ENCODE data around the gene AP1M2.
"Not testable (repeated sequence)": the region's sequence is repeated elsewhere in the genome, so short reads cannot be mapped to it uniquely, and the experiment has no call there.

Gene AP1M2

DNA sequence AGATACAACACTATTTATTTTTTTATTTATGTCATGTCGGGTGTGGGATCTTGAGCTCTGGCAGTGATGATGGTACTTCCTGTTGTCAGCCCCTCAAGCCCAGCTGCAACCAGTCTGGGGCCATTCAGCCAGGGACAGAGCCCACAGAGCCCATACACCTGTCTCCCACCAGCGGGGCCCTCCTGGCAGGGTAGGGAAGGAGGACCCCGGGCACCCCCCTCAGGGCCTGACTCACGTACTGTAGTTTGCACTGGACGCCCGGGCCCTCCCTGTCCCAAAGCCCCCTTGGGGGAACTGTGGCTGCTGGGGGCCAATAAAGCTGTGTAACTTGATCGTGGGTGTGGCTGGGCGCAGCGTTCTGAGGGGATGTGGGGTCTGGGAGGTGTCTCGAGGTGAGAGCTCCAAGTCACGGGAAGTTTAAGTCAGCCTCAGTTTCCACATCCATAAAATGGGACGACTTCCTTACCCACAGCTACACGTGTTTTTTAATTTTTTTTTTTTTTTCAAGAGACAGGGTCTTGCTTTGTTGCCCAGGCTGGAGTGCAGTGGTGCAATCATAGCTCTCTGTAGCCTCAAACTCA lies 33.9 kb downstream of the AP1M2 start:
- peak overlapping the region in 1 of 2 donors; percentile 6 for H3K9ac ChIP-seq (ENCODE audit: low read depth in 1 of 2, low read length in 2 of 2)
- no peaks in the 10 kb centered on the region for H3K9me3 ChIP-seq (ENCODE audit: control insufficient read depth in 2 of 2, low read length in 2 of 2)
- no peaks in the 10 kb centered on the region for H3K27me3 ChIP-seq (ENCODE audit: control insufficient read depth in 2 of 2, insufficient read depth in 2 of 2, low read length in 2 of 2)
- H3K4me3 ChIP-seq (ENCODE audit: low read length in 2 of 2): no peak overlapping the region
- H3K4me1 ChIP-seq (ENCODE audit: control insufficient read depth in 2 of 2, insufficient read depth in 2 of 2, low read length in 2 of 2): peaks cover 16 to 29% of the 10 kb centered on the region in 2 donors
- peak overlapping the region; percentile 61 to 71 for H3K27ac ChIP-seq (ENCODE audit: low read depth in 2 of 2, low read length in 2 of 2)
- H3K36me3 ChIP-seq (ENCODE audit: control insufficient read depth in 2 of 2, insufficient read depth in 2 of 2, low read length in 2 of 2): peaks cover 52 to 59% of the 10 kb centered on the region in 2 donors

GRCh38 chr19:10552510-10553053 lies 34.5 kb downstream of the AP1M2 start:
- no peaks in the 10 kb centered on the region for H3K27me3 ChIP-seq (ENCODE audit: control insufficient read depth in 2 of 2, insufficient read depth in 2 of 2, low read length in 2 of 2)
- H3K27ac ChIP-seq (ENCODE audit: low read depth in 2 of 2, low read length in 2 of 2): peak overlapping the region in 1 of 2 donors; percentile 71
- H3K36me3 ChIP-seq (ENCODE audit: control insufficient read depth in 2 of 2, insufficient read depth in 2 of 2, low read length in 2 of 2): peaks cover 49 to 55% of the 10 kb centered on the region in 2 donors
- H3K4me3 ChIP-seq (ENCODE audit: low read length in 2 of 2): no peak overlapping the region
- peaks cover 16 to 29% of the 10 kb centered on the region in 2 donors for H3K4me1 ChIP-seq (ENCODE audit: control insufficient read depth in 2 of 2, insufficient read depth in 2 of 2, low read length in 2 of 2)
- H3K9ac ChIP-seq (ENCODE audit: low read depth in 1 of 2, low read length in 2 of 2): no peak overlapping the region
- H3K9me3 ChIP-seq (ENCODE audit: control insufficient read depth in 2 of 2, low read length in 2 of 2): no peaks in the 10 kb centered on the region

DNA sequence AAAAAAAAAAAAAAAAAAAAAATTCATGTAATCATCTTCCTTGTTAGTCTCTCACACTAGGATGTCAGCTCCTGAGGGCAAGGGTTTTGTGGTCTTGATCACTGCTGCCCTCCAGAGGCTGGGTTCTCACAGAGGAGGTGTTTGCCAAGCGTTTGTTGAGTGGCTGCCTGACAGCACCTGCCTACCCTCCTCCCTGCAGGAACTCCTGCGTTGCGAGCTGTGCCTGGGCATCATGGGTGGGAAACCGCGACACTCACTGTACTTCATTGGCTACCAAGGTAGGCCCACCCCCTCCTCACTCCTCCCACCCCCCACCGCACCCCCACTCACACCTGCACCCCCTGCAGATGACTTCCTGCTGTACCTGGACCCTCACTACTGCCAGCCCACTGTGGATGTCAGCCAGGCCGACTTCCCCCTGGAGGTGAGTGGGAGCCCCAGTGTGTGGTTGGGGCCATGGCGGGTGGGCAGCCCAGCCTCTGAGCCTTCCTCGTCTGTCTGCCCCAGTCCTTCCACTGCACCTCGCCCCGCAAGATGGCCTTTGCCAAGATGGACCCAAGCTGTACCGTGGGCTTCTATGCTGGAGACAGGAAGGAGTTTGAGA lies 35.3 kb downstream of the AP1M2 start:
- H3K27me3 ChIP-seq (ENCODE audit: control insufficient read depth in 2 of 2, insufficient read depth in 2 of 2, low read length in 2 of 2): no peaks in the 10 kb centered on the region
- H3K4me3 ChIP-seq (ENCODE audit: low read length in 2 of 2): no peak overlapping the region
- peaks cover 16 to 29% of the 10 kb centered on the region in 2 donors for H3K4me1 ChIP-seq (ENCODE audit: control insufficient read depth in 2 of 2, insufficient read depth in 2 of 2, low read length in 2 of 2)
- peaks cover 48 to 56% of the 10 kb centered on the region in 2 donors for H3K36me3 ChIP-seq (ENCODE audit: control insufficient read depth in 2 of 2, insufficient read depth in 2 of 2, low read length in 2 of 2)
- no peak overlapping the region for H3K27ac ChIP-seq (ENCODE audit: low read depth in 2 of 2, low read length in 2 of 2)
- no peaks in the 10 kb centered on the region for H3K9me3 ChIP-seq (ENCODE audit: control insufficient read depth in 2 of 2, low read length in 2 of 2)
- no peak overlapping the region for H3K9ac ChIP-seq (ENCODE audit: low read depth in 1 of 2, low read length in 2 of 2)

DNA sequence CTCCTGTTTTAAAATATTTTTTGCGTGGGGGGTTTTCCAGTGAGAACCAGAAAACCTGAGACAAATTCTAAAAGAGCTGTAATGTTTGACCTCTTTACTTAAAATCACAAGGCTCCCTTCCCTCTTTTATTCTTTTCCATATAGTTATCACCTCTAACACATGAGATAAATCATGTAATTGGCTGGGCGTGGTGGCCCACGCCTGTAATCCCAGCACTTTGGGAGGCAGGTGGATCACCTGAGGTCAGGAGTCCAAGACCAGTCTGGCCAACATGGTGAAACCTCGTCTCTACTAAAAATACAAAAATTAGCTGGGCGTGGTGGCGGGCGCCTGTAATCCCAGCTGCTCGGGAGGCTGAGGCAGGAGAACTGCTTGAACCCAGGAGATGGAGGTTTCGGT lies 36.1 kb downstream of the AP1M2 start:
- H3K9ac ChIP-seq (ENCODE audit: low read depth in 1 of 2, low read length in 2 of 2); H3K27me3 ChIP-seq (ENCODE audit: control insufficient read depth in 2 of 2, insufficient read depth in 2 of 2, low read length in 2 of 2); H3K4me3 ChIP-seq (ENCODE audit: low read length in 2 of 2); H3K9me3 ChIP-seq (ENCODE audit: control insufficient read depth in 2 of 2, low read length in 2 of 2): not testable (repeated sequence)
- peaks cover 52 to 55% of the 10 kb centered on the region in 2 donors for H3K36me3 ChIP-seq (ENCODE audit: control insufficient read depth in 2 of 2, insufficient read depth in 2 of 2, low read length in 2 of 2)
- H3K27ac ChIP-seq (ENCODE audit: low read depth in 2 of 2, low read length in 2 of 2): peak overlapping the region in 1 of 2 donors; percentile 61
- H3K4me1 ChIP-seq (ENCODE audit: control insufficient read depth in 2 of 2, insufficient read depth in 2 of 2, low read length in 2 of 2): peaks cover 16 to 29% of the 10 kb centered on the region in 2 donors

DNA sequence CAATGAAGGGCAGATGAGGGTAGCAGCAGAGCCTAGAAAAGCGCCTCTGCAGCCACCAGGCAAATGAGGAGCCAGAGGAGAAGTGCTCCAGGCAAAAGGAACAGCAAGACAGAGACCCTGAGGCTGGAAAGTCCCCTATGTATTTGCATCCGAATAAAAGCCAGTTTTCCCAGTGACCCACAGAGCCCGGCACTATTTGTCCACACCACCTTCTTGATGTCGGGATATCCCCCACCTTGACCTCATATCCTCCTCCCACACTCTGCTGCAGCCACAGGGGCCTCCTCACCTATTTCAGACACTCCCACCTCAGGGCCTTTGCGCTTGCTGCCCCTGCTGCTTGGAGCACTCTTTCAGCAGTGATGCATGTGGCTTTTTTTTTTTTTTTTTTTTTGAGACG lies 36.8 kb downstream of the AP1M2 start:
- Histone ChIP-seq H3K36me3 (ENCODE audit: control insufficient read depth in 2 of 2, insufficient read depth in 2 of 2, low read length in 2 of 2) (peaks cover 48 to 52% of the 10 kb centered on the region in 2 donors), H3K27ac (ENCODE audit: low read depth in 2 of 2, low read length in 2 of 2) (peak overlapping the region in 1 of 2 donors; percentile 61), H3K27me3 (ENCODE audit: control insufficient read depth in 2 of 2, insufficient read depth in 2 of 2, low read length in 2 of 2) (no peaks in the 10 kb centered on the region)

DNA sequence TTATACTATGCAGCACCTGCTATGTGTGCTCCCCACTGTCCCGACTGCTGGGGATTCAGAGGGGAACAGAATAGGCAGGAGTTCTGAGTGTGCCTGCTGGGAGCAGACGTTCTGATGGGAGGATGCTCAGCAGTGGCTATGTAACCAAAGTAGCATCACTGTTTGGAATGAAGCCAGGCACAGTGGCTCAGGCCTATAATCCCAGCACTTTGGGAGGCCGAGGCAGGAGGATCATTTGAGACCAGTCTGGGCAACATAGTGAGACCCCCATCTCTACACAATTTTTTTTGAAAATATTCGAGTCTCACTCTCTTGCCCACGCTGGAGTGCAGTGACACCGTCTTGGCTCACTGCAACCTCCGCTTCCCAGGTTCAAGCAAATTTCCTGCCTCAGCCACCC lies 37.4 kb downstream of the AP1M2 start:
- Histone ChIP-seq H3K9me3 (ENCODE audit: control insufficient read depth in 2 of 2, low read length in 2 of 2) (no peaks in the 10 kb centered on the region), H3K4me1 (ENCODE audit: control insufficient read depth in 2 of 2, insufficient read depth in 2 of 2, low read length in 2 of 2) (peaks cover 24 to 34% of the 10 kb centered on the region in 2 donors), H3K36me3 (ENCODE audit: control insufficient read depth in 2 of 2, insufficient read depth in 2 of 2, low read length in 2 of 2) (peaks cover 46% of the 10 kb centered on the region in 2 donors), H3K27me3 (ENCODE audit: control insufficient read depth in 2 of 2, insufficient read depth in 2 of 2, low read length in 2 of 2) (no peaks in the 10 kb centered on the region), H3K9ac (ENCODE audit: low read depth in 1 of 2, low read length in 2 of 2) (no peak overlapping the region), H3K27ac (ENCODE audit: low read depth in 2 of 2, low read length in 2 of 2) (no peak overlapping the region), H3K4me3 (ENCODE audit: low read length in 2 of 2) (no peak overlapping the region)

More for the DNA sequence above, 36.8 kb downstream of the AP1M2 start:
- H3K9me3 ChIP-seq (ENCODE audit: control insufficient read depth in 2 of 2, low read length in 2 of 2): no peaks in the 10 kb centered on the region
- H3K4me3 ChIP-seq (ENCODE audit: low read length in 2 of 2): no peak overlapping the region
- peaks cover 20 to 29% of the 10 kb centered on the region in 2 donors for H3K4me1 ChIP-seq (ENCODE audit: control insufficient read depth in 2 of 2, insufficient read depth in 2 of 2, low read length in 2 of 2)
- H3K9ac ChIP-seq (ENCODE audit: low read depth in 1 of 2, low read length in 2 of 2): no peak overlapping the region

DNA sequence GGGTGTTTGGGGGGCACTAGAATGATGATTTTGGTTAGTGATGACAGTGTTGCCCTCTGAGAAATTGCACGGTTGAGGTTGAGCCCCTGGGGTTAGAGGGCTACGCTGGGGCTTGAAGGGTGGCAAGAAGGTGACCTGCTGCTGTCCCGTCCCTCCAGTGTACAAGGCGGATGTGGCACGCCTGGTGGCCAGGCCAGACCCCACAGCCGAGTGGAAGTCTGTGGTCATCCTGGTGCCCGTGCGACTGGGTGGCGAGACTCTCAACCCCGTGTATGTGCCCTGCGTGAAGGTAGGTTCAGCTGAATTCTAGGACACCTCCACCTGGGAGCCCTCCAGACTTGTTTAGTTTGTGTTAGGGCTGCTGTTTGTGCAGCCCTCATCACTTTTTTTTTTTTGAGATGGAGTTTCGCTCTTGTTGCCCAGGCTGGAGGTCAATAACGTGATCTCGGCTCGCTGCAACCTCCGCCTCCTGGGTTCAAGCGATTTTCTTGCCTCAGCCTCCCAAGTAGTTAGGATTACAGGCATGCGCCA lies 38.3 kb downstream of the AP1M2 start:
- Histone ChIP-seq H3K9me3 (ENCODE audit: control insufficient read depth in 2 of 2, low read length in 2 of 2) (no peaks in the 10 kb centered on the region), H3K27me3 (ENCODE audit: control insufficient read depth in 2 of 2, insufficient read depth in 2 of 2, low read length in 2 of 2) (no peaks in the 10 kb centered on the region), H3K4me3 (ENCODE audit: low read length in 2 of 2) (no peak overlapping the region), H3K9ac (ENCODE audit: low read depth in 1 of 2, low read length in 2 of 2) (no peak overlapping the region), H3K4me1 (ENCODE audit: control insufficient read depth in 2 of 2, insufficient read depth in 2 of 2, low read length in 2 of 2) (peaks cover 29 to 32% of the 10 kb centered on the region in 2 donors), H3K27ac (ENCODE audit: low read depth in 2 of 2, low read length in 2 of 2) (no peak overlapping the region), H3K36me3 (ENCODE audit: control insufficient read depth in 2 of 2, insufficient read depth in 2 of 2, low read length in 2 of 2) (peaks cover 38 to 42% of the 10 kb centered on the region in 2 donors)

DNA sequence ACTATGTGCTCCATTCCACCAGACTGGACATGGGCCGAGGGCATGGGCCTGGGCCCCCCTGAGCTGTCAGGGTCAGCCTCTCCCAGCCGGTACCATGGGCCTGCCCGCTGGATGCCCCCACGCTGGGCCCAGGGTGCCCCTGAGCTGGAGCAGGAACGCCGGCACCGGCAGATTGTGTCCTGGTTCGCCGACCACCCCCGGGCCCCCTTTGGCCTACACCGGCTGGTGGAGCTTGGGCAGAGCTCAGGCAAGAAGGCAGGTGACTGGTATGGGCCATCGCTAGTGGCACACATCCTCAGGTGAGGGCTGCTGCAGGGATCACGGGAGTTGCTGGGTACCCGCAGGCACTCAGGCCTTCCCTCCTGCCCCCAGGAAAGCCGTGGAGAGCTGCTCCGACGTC lies 40.3 kb downstream of the AP1M2 start:
- peaks cover 21 to 23% of the 10 kb centered on the region in 2 donors for H3K36me3 ChIP-seq (ENCODE audit: control insufficient read depth in 2 of 2, insufficient read depth in 2 of 2, low read length in 2 of 2)
- H3K27ac ChIP-seq (ENCODE audit: low read depth in 2 of 2, low read length in 2 of 2): no peak overlapping the region
- no peak overlapping the region for H3K4me3 ChIP-seq (ENCODE audit: low read length in 2 of 2)
- no peak overlapping the region for H3K9ac ChIP-seq (ENCODE audit: low read depth in 1 of 2, low read length in 2 of 2)
- H3K9me3 ChIP-seq (ENCODE audit: control insufficient read depth in 2 of 2, low read length in 2 of 2): no peaks in the 10 kb centered on the region
- no peaks in the 10 kb centered on the region for H3K27me3 ChIP-seq (ENCODE audit: control insufficient read depth in 2 of 2, insufficient read depth in 2 of 2, low read length in 2 of 2)
- peaks cover 13 to 24% of the 10 kb centered on the region in 2 donors for H3K4me1 ChIP-seq (ENCODE audit: control insufficient read depth in 2 of 2, insufficient read depth in 2 of 2, low read length in 2 of 2)

GRCh38 chr19:10544753-10545251 lies 42.3 kb downstream of the AP1M2 start:
- H3K4me1 ChIP-seq (ENCODE audit: control insufficient read depth in 2 of 2, insufficient read depth in 2 of 2, low read length in 2 of 2): peaks cover 9 to 17% of the 10 kb centered on the region in 2 donors
- peaks cover 0 to 2% of the 10 kb centered on the region in 2 donors for H3K27me3 ChIP-seq (ENCODE audit: control insufficient read depth in 2 of 2, insufficient read depth in 2 of 2, low read length in 2 of 2)
- H3K27ac ChIP-seq (ENCODE audit: low read depth in 2 of 2, low read length in 2 of 2): peak overlapping the region; percentile 82 to 88
- H3K4me3 ChIP-seq (ENCODE audit: low read length in 2 of 2): peak overlapping the region; percentile 71 to 83
- no peaks in the 10 kb centered on the region for H3K9me3 ChIP-seq (ENCODE audit: control insufficient read depth in 2 of 2, low read length in 2 of 2)
- peak overlapping the region; percentile 68 to 98 for H3K9ac ChIP-seq (ENCODE audit: low read depth in 1 of 2, low read length in 2 of 2)
- peaks cover 17% of the 10 kb centered on the region in 2 donors for H3K36me3 ChIP-seq (ENCODE audit: control insufficient read depth in 2 of 2, insufficient read depth in 2 of 2, low read length in 2 of 2)

GRCh38 chr19:10544242-10544752 lies 42.8 kb downstream of the AP1M2 start:
- H3K27me3 ChIP-seq (ENCODE audit: control insufficient read depth in 2 of 2, insufficient read depth in 2 of 2, low read length in 2 of 2): peaks cover 0 to 2% of the 10 kb centered on the region in 2 donors
- no peaks in the 10 kb centered on the region for H3K9me3 ChIP-seq (ENCODE audit: control insufficient read depth in 2 of 2, low read length in 2 of 2)
- peak overlapping the region; percentile 71 to 83 for H3K4me3 ChIP-seq (ENCODE audit: low read length in 2 of 2)
- peak overlapping the region; percentile 68 to 98 for H3K9ac ChIP-seq (ENCODE audit: low read depth in 1 of 2, low read length in 2 of 2)
- peaks cover 9 to 17% of the 10 kb centered on the region in 2 donors for H3K4me1 ChIP-seq (ENCODE audit: control insufficient read depth in 2 of 2, insufficient read depth in 2 of 2, low read length in 2 of 2)
- peaks cover 17% of the 10 kb centered on the region in 2 donors for H3K36me3 ChIP-seq (ENCODE audit: control insufficient read depth in 2 of 2, insufficient read depth in 2 of 2, low read length in 2 of 2)
- peak overlapping the region; percentile 82 to 88 for H3K27ac ChIP-seq (ENCODE audit: low read depth in 2 of 2, low read length in 2 of 2)

Measured in mucosa of rectum (tissue), 2 donors.